Ovary (tissue), 9 donors: ENCODE data around the gene PEPD. TPM values are rescaled to one million over a fixed set of nuclear protein-coding genes. Genes with fewer than 3 reads are reported as not detected.

Experiments used
- DNase-seq, 5 donors: peaks; one replicate each; pipeline ENCODE4 v3.0.0-alpha.2; 2019 to 2020
- H3K27ac ChIP-seq, 2 donors: fragments of 200-600 bp; one replicate each; pipeline versions ENCODE4 v1.5.1 to v1.8.0; 2019 to 2022
- H3K27me3 ChIP-seq: fragments of 200-600 bp; one replicate; pipeline ENCODE4 v1.8.0; 2022
- H3K36me3 ChIP-seq: fragments of 200-600 bp; sonication (generic); one replicate; pipeline ENCODE4 v1.5.1; 2019
- H3K4me1 ChIP-seq: one replicate; pipeline ENCODE4 v1.8.1; 2013; ENCODE audit warnings: mild to moderate bottlenecking, moderate library complexity; ENCODE audit not compliant: insufficient read depth
- H3K4me3 ChIP-seq: fragments of 200-600 bp; sonication (generic); one replicate; pipeline ENCODE4 v1.5.1; 2017
- H3K9me3 ChIP-seq, 2 donors: fragments of 200-600 bp in 1 of 2; sonication (generic) in 1 of 2; one replicate each; pipeline versions ENCODE4 v1.5.1 to v1.8.1; 2013 to 2019; ENCODE audit warnings: mild to moderate bottlenecking in 1 of 2, moderate library complexity in 1 of 2
- CTCF ChIP-seq, 3 donors: fragments of 450-650 bp in 2 of 3; fragments of 200-600 bp in 1 of 3; IDR thresholded peaks; one replicate each; pipeline versions ENCODE4 v1.5.1 to v1.8.0; 2016 to 2022; ENCODE audit warnings: antibody characterized with exemption in 3 of 3, mild to moderate bottlenecking in 1 of 3
- EP300 ChIP-seq: sonication (generic); formaldehyde crosslinking; IDR thresholded peaks from one replicate; pipeline ENCODE4 v1.6.1; 2017; ENCODE audit warnings: antibody characterized with exemption
- POLR2A ChIP-seq: fragments of 450-650 bp; IDR thresholded peaks from one replicate; pipeline ENCODE4 v1.6.1; 2017; ENCODE audit warnings: antibody characterized with exemption, mild to moderate bottlenecking, moderate library complexity
- WGBS, 3 donors: extraction: QIAGEN DNeasy Blood & Tissue Kit in 1 of 3; methylation state at CpG; one replicate each; pipeline versions ENCODE4 v1.1.5 to v1.1.7; 2013 to 2017; 5-methylcytosine and 5-hydroxymethylcytosine counted together
- intact Hi-C, 4 donors: fragments of 100-400 bp; cut with DNase I; formaldehyde crosslinking; loops; one replicate each; pipeline versions ENCODE4 v1.11.0 to v1.15.1; 2022 to 2023
- polyA plus RNA-seq, 2 donors: library from polyadenylated mRNA; stranded (reverse); fragments of 200-250 nt in 1 of 2; fragments of 350-450 nt in 1 of 2; fragmentation: Illumina TruSeq in 1 of 2; extraction: RNeasy Lipid Tissue Mini Kit (QIAGEN cat#74804) in 1 of 2; gene quantifications; one replicate each; pipeline ENCODE4 v1.2.3, GENCODE V29; 2013 to 2014
- total RNA-seq, 7 donors: library from RNA; depleted of rRNA in 2 of 7; stranded (reverse); fragments of >200 nt in 2 of 7; fragmentation: NEBNext Ultra II Directional in 3 of 7; extraction: Animal tissue kit (Norgen Biotek cat#: 25700) in 3 of 7; gene quantifications; one replicate each; pipeline versions ENCODE4 v1.1.0 to v1.2.4, GENCODE V29; 2016 to 2023
- donor health status: DM: no; HTN: no; CAD: no; lungs with moderate emphysema.
- donor health status: DM: no; HTN: no; CAD: no.
- donor health status: Bipolar disorder and iron deficiency.
- donor health status: DM: yes; HTN: yes; CAD: no.
- donor health status: DM: no; HTN: no; CAD: no.
- donor health status: DM: yes; HTN: yes; CAD: no.

Gene PEPD
- total and polyA plus RNA-seq, 9 donors = 38.7 to 66.9 (median 58.9) TPM

- Histone ChIP-seq H3K9me3 (no peaks in the 10 kb centered on the region), H3K4me1 (peaks cover 3% of the 10 kb centered on the region), H3K36me3 (no peaks in the 10 kb centered on the region), H3K27me3 (no peaks in the 10 kb centered on the region), H3K4me3 (no peak overlapping the region), H3K27ac (no peak overlapping the region)
- no peak for TF ChIP-seq POLR2A
- no peak for TF ChIP-seq EP300
- TF ChIP-seq CTCF (IDR thresholded peaks at IDR 0.05) = no peak
- WGBS, 3 donors = 52 to 65% (median 56%) methylated on average over 4 of the region's 4 CpGs
- intact Hi-C loops = no loop called here
- DNase-seq = no peak
Measured at GRCh38 chr19:33520048-33520643, 1.4 kb downstream of the PEPD start.

GRCh38 chr19:33519416-33519815 lies 2.2 kb downstream of the PEPD start:
- Histone ChIP-seq H3K27me3 (no peaks in the 10 kb centered on the region), H3K9me3 (no peaks in the 10 kb centered on the region), H3K27ac (no peak overlapping the region), H3K36me3 (no peaks in the 10 kb centered on the region), H3K4me3 (no peak overlapping the region), H3K4me1 (peaks cover 3% of the 10 kb centered on the region)
- intact Hi-C loops = no loop called here
- no peak for TF ChIP-seq POLR2A
- no peak for TF ChIP-seq CTCF (IDR thresholded peaks at IDR 0.05)
- no peak for TF ChIP-seq EP300
- DNase-seq = no peak
- 60 to 74% (median 67%) methylated on average over 5 to 6 of the region's 6 CpGs for WGBS, 3 donors

- WGBS, 3 donors = 64 to 68% (median 66%) methylated on average over 5 of the region's 5 CpGs
- no peaks in the 10 kb centered on the region for H3K36me3 ChIP-seq
- H3K27me3 ChIP-seq = no peaks in the 10 kb centered on the region
- TF ChIP-seq POLR2A (no peak), CTCF (IDR thresholded peaks at IDR 0.05) (no peak), EP300 (no peak)
- no peak for DNase-seq
- peaks cover 3% of the 10 kb centered on the region for H3K4me1 ChIP-seq
- no peak overlapping the region for H3K27ac ChIP-seq
- intact Hi-C loops = no loop called here
- no peak overlapping the region for H3K4me3 ChIP-seq
- H3K9me3 ChIP-seq = no peaks in the 10 kb centered on the region
Measured at GRCh38 chr19:33518541-33518940, 3.0 kb downstream of the PEPD start.

- no peak overlapping the region for H3K27ac ChIP-seq
- intact Hi-C loops = no loop called here
- peaks cover 3% of the 10 kb centered on the region for H3K4me1 ChIP-seq
- H3K9me3 ChIP-seq = no peaks in the 10 kb centered on the region
- 87 to 89% (median 88%) methylated on average over 9 of the region's 9 CpGs for WGBS, 3 donors
- no peak overlapping the region for H3K4me3 ChIP-seq
- H3K36me3 ChIP-seq = no peaks in the 10 kb centered on the region
- H3K27me3 ChIP-seq = no peaks in the 10 kb centered on the region
- no peak for DNase-seq
- no peak for TF ChIP-seq CTCF (IDR thresholded peaks at IDR 0.05)
- TF ChIP-seq POLR2A = no peak
- TF ChIP-seq EP300 = no peak
Measured at GRCh38 chr19:33517922-33518321, 3.7 kb downstream of the PEPD start.
